K562 (cell line): ENCODE data around the gene NAV2. TPM values are rescaled to one million over a fixed set of nuclear protein-coding genes. Genes with fewer than 3 reads are reported as not detected.

ENCODE experiments used
- ATAC-seq: fragments of 200-7000 bp; cut with Tn5 transposase; 3 replicates; pipeline ENCODE4 v1.9.1; 2020; ENCODE audit warnings: moderate library complexity
- BruUV-seq: library from RNA; stranded (reverse); fragments of 400-500 nt; replicated peaks from 2 replicates; lab custom pipeline; 2021; lab: Mats Ljungman, UMichigan
- CTCF ChIA-PET: fragments of 300-600 bp; formaldehyde crosslinking; extraction: SDS; loops from one replicate; lab custom pipeline; 2021; ENCODE audit warnings: low intra/inter-chr PET ratio; lab: Yijun Ruan, JAX
- POLR2A ChIA-PET: fragments of 300-600, 350-650 bp; sonication (Branson Sonifier 250); formaldehyde crosslinking; extraction: SDS; loops from one replicate; lab custom pipeline; 2021; ENCODE audit warnings: antibody characterized with exemption, inconsistent platforms; lab: Yijun Ruan, JAX
- DNase-seq, 4 experiments: peaks; one replicate each; pipeline versions ENCODE4 v3.0.0 to v3.0.0-alpha.2; 2011 to 2018; ENCODE audit warnings: low spot score in 3 of 4, mixed read lengths in 3 of 4; ENCODE audit errors: extremely low read depth in 1 of 4
- FAIRE-seq: peaks from 2 replicates; lab custom pipeline; 2011; peaks lifted over from hg19 to GRCh38; lab: Jason Lieb, UNC
- H2AFZ ChIP-seq: 2 replicates; pipeline ENCODE4 v1.6.0; 2011; ENCODE audit warnings: low read depth, low read length, control low read depth, inconsistent platforms
- H3K27ac ChIP-seq: fragments of 200-600 bp; 3 replicates; pipeline ENCODE4 v1.8.0; 2011; ENCODE audit warnings: low read depth, mild to moderate bottlenecking, control low read depth, inconsistent platforms, low read length, moderate library complexity, mixed read lengths; ENCODE audit errors: extremely low read depth
- H3K27me3 ChIP-seq, 2 experiments: fragments of 300-600 bp in 1 of 2; 2 replicates in 1 of 2; 3 replicates in 1 of 2; pipeline versions ENCODE4 v1.6.0 to v1.8.0; 2011; ENCODE audit warnings: inconsistent platforms in 2 of 2, low read length in 2 of 2, mild to moderate bottlenecking in 1 of 2, mixed read lengths in 1 of 2, moderate library complexity in 1 of 2; ENCODE audit not compliant: control insufficient read depth in 2 of 2, insufficient read depth in 2 of 2
- H3K36me3 ChIP-seq: fragments of 300-600 bp; 3 replicates; pipeline ENCODE4 v1.8.0; 2011; ENCODE audit warnings: mild to moderate bottlenecking, low read length, inconsistent platforms; ENCODE audit not compliant: control insufficient read depth, insufficient read depth
- H3K4me1 ChIP-seq, 2 experiments: fragments of 200-600 bp in 1 of 2; replicated peaks in 1 of 2; 2 replicates in 1 of 2; 3 replicates in 1 of 2; pipeline versions ENCODE4 v1.5.1 to v1.8.0; 2011; ENCODE audit warnings: inconsistent platforms in 2 of 2, low read length in 2 of 2, mild to moderate bottlenecking in 1 of 2, mixed read lengths in 1 of 2, moderate library complexity in 1 of 2; ENCODE audit not compliant: control insufficient read depth in 2 of 2, insufficient read depth in 2 of 2
- H3K4me2 ChIP-seq: 2 replicates; pipeline ENCODE4 v1.6.1; 2011; ENCODE audit warnings: low read length, control low read depth, inconsistent platforms, mixed read lengths; ENCODE audit not compliant: insufficient read depth
- H3K4me3 ChIP-seq: fragments of 200-600 bp; sonication (generic), shearing (Covaris generic); 2 replicates; pipeline ENCODE4 v1.5.1; 2016; ENCODE audit warnings: control low read depth, inconsistent platforms
- H3K79me2 ChIP-seq: fragments of 200-600 bp; 3 replicates; pipeline ENCODE4 v1.8.0; 2011; ENCODE audit warnings: low read length, inconsistent platforms; ENCODE audit not compliant: control insufficient read depth, insufficient read depth
- H3K9ac ChIP-seq, 2 experiments: 2 replicates each; pipeline versions ENCODE4 v1.6.0 to v1.6.1; 2011; ENCODE audit warnings: low read depth in 2 of 2, low read length in 2 of 2, control low read depth in 1 of 2, inconsistent platforms in 1 of 2, mild to moderate bottlenecking in 1 of 2, mixed read lengths in 1 of 2; ENCODE audit not compliant: insufficient read depth in 1 of 2
- H3K9me1 ChIP-seq: one replicate; pipeline ENCODE4 v1.6.0; 2011; ENCODE audit warnings: inconsistent platforms, mild to moderate bottlenecking, low read length, moderate library complexity; ENCODE audit not compliant: control insufficient read depth, insufficient read depth
- H3K9me3 ChIP-seq: replicated peaks from 2 replicates; pipeline ENCODE4 v1.5.1; 2011; ENCODE audit warnings: low read depth, low read length, inconsistent platforms; ENCODE audit not compliant: control insufficient read depth, insufficient read depth
- H4K20me1 ChIP-seq: replicated peaks from 2 replicates; pipeline ENCODE4 v1.6.1; 2011; ENCODE audit warnings: low read length, inconsistent platforms, mixed read lengths; ENCODE audit not compliant: control insufficient read depth, insufficient read depth
- BRF2 ChIP-seq: IDR thresholded peaks from 3 replicates; pipeline ENCODE4 v1.6.1; 2011; ENCODE audit warnings: borderline replicate concordance, mild to moderate bottlenecking; ENCODE audit not compliant: insufficient read length, insufficient read depth
- CBX1 ChIP-seq: sonication (generic); IDR thresholded peaks from 2 replicates; pipeline ENCODE4 v1.6.1; 2016; ENCODE audit warnings: antibody characterized with exemption, low read depth, mild to moderate bottlenecking
- CHAMP1 ChIP-seq: fragments of 450-650 bp; IDR thresholded peaks from 2 replicates; pipeline ENCODE4 v1.6.1; 2016; ENCODE audit warnings: mild to moderate bottlenecking
- FOS ChIP-seq: IDR thresholded peaks from 3 replicates; pipeline ENCODE4 v1.6.1; 2011; ENCODE audit not compliant: insufficient read length; ENCODE audit errors: extremely low read depth
- GTF2E2 ChIP-seq: fragments of 200-800 bp; sonication (Bioruptor generic); IDR thresholded peaks from 2 replicates; pipeline ENCODE4 v1.6.1; 2016; ENCODE audit warnings: missing genetic modification characterization, missing compliant biosample characterization
- MAFF ChIP-seq: IDR thresholded peaks from 2 replicates; pipeline ENCODE4 v1.6.1; 2012; ENCODE audit warnings: low read length, improper control_type of control experiment
- MIER1 ChIP-seq: fragments of 450-650 bp; IDR thresholded peaks from 2 replicates; pipeline ENCODE4 v1.6.1; 2016; ENCODE audit warnings: antibody characterized with exemption, mild to moderate bottlenecking, low read depth
- NR3C1 ChIP-seq: sonication (generic); formaldehyde crosslinking; IDR thresholded peaks from 2 replicates; pipeline ENCODE4 v1.8.1; 2022; ENCODE audit warnings: missing genetic modification reagents
- SMARCA4 ChIP-seq: fragments of 450-650 bp; IDR thresholded peaks from 2 replicates; pipeline ENCODE4 v1.6.1; 2016
- U2AF1 ChIP-seq: fragments of 200-400 bp; formaldehyde crosslinking; optimal IDR thresholded peaks from 2 replicates; pipeline ENCODE3; 2017; ENCODE audit warnings: mild to moderate bottlenecking, low read depth, low read length, moderate library complexity
- ZEB2 ChIP-seq: fragments of 450-650 bp; IDR thresholded peaks from 2 replicates; pipeline ENCODE4 v1.6.1; 2016
- ZNF324 ChIP-seq: fragments of 250-450 bp; sonication (Bioruptor Pico); IDR thresholded peaks from 2 replicates; pipeline ENCODE4 v1.4.0; 2020; ENCODE audit warnings: mild to moderate bottlenecking
- ZNF41 ChIP-seq: fragments of 250-450 bp; sonication (Bioruptor Pico); conservative IDR thresholded peaks from 2 replicates; pipeline ENCODE4 v1.4.0; 2020; ENCODE audit warnings: mild to moderate bottlenecking
- WGBS: fragments of 100-300 bp; shearing (Covaris generic); methylation state at CpG from one replicate; pipeline ENCODE4 v1.1.6; 2016; ENCODE audit warnings: low coverage, mixed read lengths; ENCODE audit not compliant: insufficient coverage; ENCODE audit errors: missing lambda C conversion rate; 5-methylcytosine and 5-hydroxymethylcytosine counted together
- in situ Hi-C: fragments of 300-500 bp; cut with MboI; formaldehyde crosslinking; loops from 4 replicates; pipeline ENCODE4 v1.15.0; 2018; ENCODE audit warnings: inconsistent platforms, mixed read lengths
- intact Hi-C: fragments of 100-400 bp; cut with micrococcal nuclease; formaldehyde crosslinking; loops from 2 replicates; pipeline ENCODE4 v1.14.2; 2022
- polyA plus RNA-seq, 8 experiments: library from polyadenylated mRNA; depleted of rRNA in 4 of 8; stranded (reverse) in 5 of 8; unstranded in 3 of 8; fragments of >200 nt; fragmentation: Nextera tagmentation in 2 of 8; fragmentation: Illumina TruSeq in 1 of 8; extraction: Ambion mirVana in 2 of 8; extraction: Trizol in 1 of 8; gene quantifications; 2 replicates each; pipeline versions ENCODE4 v1.2.1 to v1.2.3, GENCODE V29; 2011 to 2014; ENCODE audit warnings: inconsistent platforms in 1 of 8, missing spikeins in 1 of 8
- total RNA-seq, 7 experiments: library from RNA; depleted of rRNA in 6 of 7; stranded (reverse); fragments of >200 nt in 6 of 7; fragmentation: Illumina TruSeq in 2 of 7; extraction: Trizol in 2 of 7; gene quantifications; 2 replicates each; pipeline versions ENCODE4 v1.2.1 to v1.2.3, GENCODE V29; 2011 to 2021; ENCODE audit warnings: low replicate concordance in 1 of 7

The NAV2 gene
- total and polyA plus RNA-seq, 9 of the 15 experiments (the other 6 are each of a cell fraction or from before 2014, with no cell fraction given): 0.03 to 0.35 (median 0.05) TPM

GRCh38 chr11:20011307-20011951 is 298.8 kb downstream of the NAV2 start:
- Histone ChIP-seq H3K27me3 (peaks cover 0 to 7% of the 10 kb centered on the region in 2 experiments; a peak in 3 of 5 replicates), H3K4me2 (no peak overlapping the region), H4K20me1 (no peaks in the 10 kb centered on the region), H3K4me3 (no peak overlapping the region), H3K4me1 (no peaks in the 10 kb centered on the region; a peak in 1 of 5 replicates), H3K79me2 (no peaks in the 10 kb centered on the region), H3K36me3 (no peaks in the 10 kb centered on the region), H2AFZ (no peak overlapping the region), H3K9me3 (no peaks in the 10 kb centered on the region), H3K9me1 (no peaks in the 10 kb centered on the region), H3K9ac (no peak overlapping the region), H3K27ac (no peak overlapping the region)
- in situ Hi-C loops: no loop called here
- no peak for ATAC-seq
- BruUV-seq: no TSS peak
- WGBS: 20% methylated on average over 5 of the region's 5 CpGs
- intact Hi-C loops: no loop called here
- ChIA-PET CTCF (no interaction called here), POLR2A (interaction anchor here (0.5 kb wide), 1 partner anchor 14 kb away, joined by 3 read pairs; no protein-coding TSS in a partner anchor)
- FAIRE-seq: no peak
- DNase-seq: no peak
- TF ChIP-seq CBX1 (no peak), U2AF1 (no peak), MAFF (no peak), CHAMP1 (no peak), GTF2E2 (tag) (no peak), NR3C1 (CRISPR knock-in tag) (no peak), MIER1 (no peak), ZNF324 (CRISPR knock-in tag) (no peak), BRF2 (no peak), FOS (no peak), ZNF41 (no peak), ZEB2 (no peak), SMARCA4 (no peak)
